H1 (cell line): Measurements from ENCODE around the gene TPP1. TPM values are rescaled to one million over a fixed set of nuclear protein-coding genes. Genes with fewer than 3 reads are reported as not detected.

Experiments
- CTCF ChIA-PET: fragments of 300-600 bp; sonication (Branson Sonifier 250); formaldehyde crosslinking; loops from one replicate; lab custom pipeline; 2021; ENCODE audit not compliant: partially characterized antibody; lab: Charles Lee
- POLR2A ChIA-PET: fragments of 300-600 bp; sonication (Branson Sonifier 250); formaldehyde crosslinking; loops from one replicate; lab custom pipeline; 2021; ENCODE audit warnings: inconsistent platforms; ENCODE audit not compliant: partially characterized antibody; lab: Charles Lee
- DNase-seq, 2 experiments: peaks; one replicate each; pipeline versions ENCODE4 v3.0.0 to v3.0.0-alpha.2; 2010 to 2022; ENCODE audit warnings: low spot score in 2 of 2, low read depth in 1 of 2, mixed read lengths in 1 of 2
- FAIRE-seq: peaks from 2 replicates; lab custom pipeline; 2011; peaks lifted over from hg19 to GRCh38; lab: Jason Lieb, UNC
- H2AFZ ChIP-seq: 2 replicates; pipeline ENCODE4 v1.8.1; 2012; ENCODE audit warnings: low read length, inconsistent platforms
- H2AK5ac ChIP-seq: 2 replicates; pipeline ENCODE4 v1.6.1; 2013; ENCODE audit warnings: low read depth, low read length
- H2BK120ac ChIP-seq: replicated peaks from 2 replicates; pipeline ENCODE3; 2013; ENCODE audit warnings: low read depth, low read length, inconsistent platforms
- H2BK12ac ChIP-seq: 2 replicates; pipeline ENCODE4 v1.6.1; 2013; ENCODE audit warnings: low read depth, low read length
- H2BK15ac ChIP-seq: 2 replicates; pipeline ENCODE4 v1.6.1; 2013; ENCODE audit warnings: low read length
- H2BK20ac ChIP-seq: 2 replicates; pipeline ENCODE4 v1.6.1; 2013; ENCODE audit warnings: low read length
- H2BK5ac ChIP-seq: 2 replicates; pipeline ENCODE4 v1.6.1; 2013; ENCODE audit warnings: low read depth, low read length
- H3K14ac ChIP-seq: 2 replicates; pipeline ENCODE4 v1.6.1; 2013; ENCODE audit warnings: inconsistent platforms; ENCODE audit not compliant: insufficient read length
- H3K18ac ChIP-seq: 2 replicates; pipeline ENCODE4 v1.6.1; 2013; ENCODE audit warnings: low read length; ENCODE audit errors: extremely low read depth
- H3K23ac ChIP-seq: 2 replicates; pipeline ENCODE4 v1.6.1; 2013; ENCODE audit warnings: inconsistent platforms; ENCODE audit not compliant: insufficient read length
- H3K23me2 ChIP-seq: 2 replicates; pipeline ENCODE4 v1.6.1; 2013; ENCODE audit warnings: low read depth, low read length
- H3K27ac ChIP-seq: 2 replicates; pipeline ENCODE4 v1.6.1; 2011; ENCODE audit warnings: low read depth, low read length, inconsistent platforms
- H3K27me3 ChIP-seq, 4 experiments: replicated peaks in 1 of 4; 1 replicate in 1 of 4; 2 replicates in 3 of 4; pipeline versions ENCODE4 v1.6.1 to v1.8.1; 2011 to 2013; ENCODE audit warnings: low read length in 3 of 4, mild to moderate bottlenecking in 3 of 4, inconsistent platforms in 2 of 4, mixed read lengths in 2 of 4, moderate library complexity in 1 of 4; ENCODE audit not compliant: control insufficient read depth in 3 of 4, insufficient read depth in 3 of 4; ENCODE audit errors: extremely low read depth in 1 of 4
- H3K36me3 ChIP-seq, 4 experiments: 2 replicates each; pipeline versions ENCODE4 v1.6.1 to v1.8.1; 2011 to 2013; ENCODE audit warnings: mild to moderate bottlenecking in 4 of 4, low read length in 3 of 4, moderate library complexity in 2 of 4, control low read depth in 1 of 4, inconsistent platforms in 1 of 4; ENCODE audit not compliant: insufficient read depth in 4 of 4, control insufficient read depth in 2 of 4
- H3K4ac ChIP-seq: replicated peaks from 2 replicates; pipeline ENCODE3; 2013; ENCODE audit warnings: low read length, low read depth, mixed read lengths, inconsistent platforms; ENCODE audit not compliant: insufficient read length
- H3K4me1 ChIP-seq, 4 experiments: replicated peaks in 1 of 4; 1 replicate in 1 of 4; 2 replicates in 3 of 4; pipeline versions ENCODE4 v1.6.1 to v1.8.1; 2011 to 2013; ENCODE audit warnings: low read length in 3 of 4, inconsistent platforms in 2 of 4, mixed read lengths in 1 of 4; ENCODE audit not compliant: insufficient read depth in 4 of 4, control insufficient read depth in 3 of 4
- H3K4me2 ChIP-seq, 2 experiments: 2 replicates each; pipeline versions ENCODE4 v1.6.1 to v1.8.1; 2011 to 2013; ENCODE audit warnings: low read depth in 2 of 2, low read length in 2 of 2, control low read depth in 1 of 2, inconsistent platforms in 1 of 2, mild to moderate bottlenecking in 1 of 2; ENCODE audit not compliant: insufficient read depth in 1 of 2
- H3K4me3 ChIP-seq, 4 experiments: fragments of 200-600, 300-600 bp in 1 of 4; sonication (generic), shearing (Covaris generic), sonication (Bioruptor Twin) in 1 of 4; 2 replicates each; pipeline versions ENCODE4 v1.5.1 to v1.8.1; 2011 to 2016; ENCODE audit warnings: low read length in 4 of 4, low read depth in 3 of 4, control low read depth in 2 of 4, inconsistent platforms in 2 of 4, mild to moderate bottlenecking in 2 of 4, mixed read lengths in 1 of 4, moderate library complexity in 1 of 4; ENCODE audit not compliant: insufficient read depth in 2 of 4; ENCODE audit errors: extremely low read depth in 1 of 4
- H3K56ac ChIP-seq: replicated peaks from 2 replicates; pipeline ENCODE3; 2013; ENCODE audit warnings: low read depth, mild to moderate bottlenecking, mixed read lengths, low read length, inconsistent platforms; ENCODE audit not compliant: insufficient read length
- H3K79me1 ChIP-seq: 2 replicates; pipeline ENCODE4 v1.6.1; 2013; ENCODE audit warnings: low read depth, low read length, control low read depth
- H3K79me2 ChIP-seq, 2 experiments: 2 replicates each; pipeline versions ENCODE4 v1.6.1 to v1.8.1; 2012 to 2013; ENCODE audit warnings: low read length in 2 of 2, mild to moderate bottlenecking in 2 of 2, inconsistent platforms in 1 of 2; ENCODE audit not compliant: insufficient read depth in 2 of 2, control insufficient read depth in 1 of 2
- H3K9ac ChIP-seq, 4 experiments: replicated peaks in 1 of 4; 1 replicate in 1 of 4; 2 replicates in 3 of 4; pipeline versions ENCODE4 v1.6.1 to v1.8.1; 2011 to 2013; ENCODE audit warnings: low read depth in 3 of 4, low read length in 3 of 4, control low read depth in 2 of 4, mild to moderate bottlenecking in 2 of 4, moderate library complexity in 2 of 4, inconsistent platforms in 1 of 4; ENCODE audit errors: extremely low read depth in 1 of 4
- H3K9me3 ChIP-seq, 2 experiments: 2 replicates each; pipeline versions ENCODE4 v1.6.1 to v1.8.1; 2012 to 2013; ENCODE audit warnings: mild to moderate bottlenecking in 2 of 2, moderate library complexity in 2 of 2, control low read depth in 1 of 2, inconsistent platforms in 1 of 2, low read depth in 1 of 2, low read length in 1 of 2, mixed read lengths in 1 of 2; ENCODE audit not compliant: insufficient read depth in 2 of 2
- H4K20me1 ChIP-seq, 2 experiments: replicated peaks in 1 of 2; 2 replicates each; pipeline versions ENCODE3 to v1.8.1; 2011 to 2013; ENCODE audit warnings: inconsistent platforms in 2 of 2, low read length in 2 of 2, mild to moderate bottlenecking in 1 of 2; ENCODE audit not compliant: insufficient read depth in 2 of 2, control insufficient read depth in 1 of 2
- H4K5ac ChIP-seq: 2 replicates; pipeline ENCODE4 v1.6.1; 2013; ENCODE audit warnings: low read length, low read depth, mixed read lengths, inconsistent platforms; ENCODE audit not compliant: insufficient read length
- H4K8ac ChIP-seq: 2 replicates; pipeline ENCODE4 v1.8.0; 2013; ENCODE audit warnings: mild to moderate bottlenecking, moderate library complexity, low read length, inconsistent platforms; ENCODE audit not compliant: insufficient read depth; ENCODE audit errors: extremely low read depth
- H4K91ac ChIP-seq: replicated peaks from 2 replicates; pipeline ENCODE3; 2013; ENCODE audit warnings: low read length, mixed read lengths, inconsistent platforms; ENCODE audit not compliant: insufficient read length
- ASH2L ChIP-seq: fragments of 200-600, 300-600 bp; sonication (generic); IDR thresholded peaks from one replicate; pipeline ENCODE4 v1.7.1; 2017; ENCODE audit warnings: low read length
- BRCA1 ChIP-seq: IDR thresholded peaks from 2 replicates; pipeline ENCODE4 v1.6.1; 2012; ENCODE audit warnings: low read depth, low read length, improper control_type of control experiment
- CBX8 ChIP-seq: fragments of 300-800, 300-1000 bp; sonication (generic); IDR thresholded peaks from 2 replicates; pipeline ENCODE4 v1.7.1; 2016; ENCODE audit warnings: low read depth, low read length, borderline replicate concordance
- CTBP2 ChIP-seq: IDR thresholded peaks from 2 replicates; pipeline ENCODE4 v1.7.0; 2011; ENCODE audit warnings: borderline replicate concordance, mild to moderate bottlenecking, moderate library complexity, mixed read lengths, low read length; ENCODE audit not compliant: insufficient read depth, insufficient read length
- PHF8 ChIP-seq: fragments of 200-600 bp; sonication (generic); conservative IDR thresholded peaks from 2 replicates; pipeline ENCODE4 v1.7.1; 2012; ENCODE audit warnings: low read depth, mild to moderate bottlenecking, inconsistent platforms, low read length, moderate library complexity
- POLR2AphosphoS5 ChIP-seq: IDR thresholded peaks from 2 replicates; pipeline ENCODE4 v1.6.1; 2011; ENCODE audit warnings: low read depth, low read length
- SIN3A ChIP-seq, 2 experiments: IDR thresholded peaks in 1 of 2; conservative IDR thresholded peaks in 1 of 2; 2 replicates each; pipeline ENCODE4 v1.6.1; 2011 to 2012; ENCODE audit warnings: low read length in 2 of 2, improper control_type of control experiment in 1 of 2, low read depth in 1 of 2, mild to moderate bottlenecking in 1 of 2
- YY1 ChIP-seq: IDR thresholded peaks from 2 replicates; pipeline ENCODE4 v1.6.1; 2011; ENCODE audit warnings: low read depth, mild to moderate bottlenecking, low read length
- ZNF274 ChIP-seq: IDR thresholded peaks from 2 replicates; pipeline ENCODE4 v1.7.0; 2012; ENCODE audit warnings: low read length, borderline replicate concordance; ENCODE audit errors: extremely low read depth
- WGBS, 2 experiments: shearing (Covaris generic) in 1 of 2; methylation state at CpG; one replicate each; pipeline versions ENCODE4 v1.1.6 to v1.1.7; 2013 to 2015; ENCODE audit warnings: low lambda C conversion rate in 2 of 2, mixed read lengths in 2 of 2, inconsistent platforms in 1 of 2, low coverage in 1 of 2, missing lambda C conversion rate in 1 of 2; ENCODE audit not compliant: insufficient replicate concordance in 2 of 2, insufficient coverage in 1 of 2, insufficient read length in 1 of 2; ENCODE audit errors: extremely low coverage in 1 of 2, missing lambda C conversion rate in 1 of 2; 5-methylcytosine and 5-hydroxymethylcytosine counted together
- polyA plus RNA-seq, 7 experiments: library from polyadenylated mRNA; depleted of rRNA in 3 of 7; stranded (reverse) in 5 of 7; unstranded in 2 of 7; fragments of >200 nt in 5 of 7; fragments of 200-250 nt in 2 of 7; gene quantifications; 1 replicate in 5 of 7; 2 replicates in 1 of 7; 4 replicates in 1 of 7; pipeline versions ENCODE4 v1.2.1 to v1.2.3, GENCODE V29; 2011 to 2013; ENCODE audit warnings: missing spikeins in 2 of 7, mixed read lengths in 2 of 7
- total RNA-seq: library from RNA; stranded (reverse); fragmentation: NEBNext Ultra II Directional; extraction: Animal tissue kit (Norgen Biotek cat#: 25700); gene quantifications from 2 replicates; pipeline ENCODE4 v1.2.1, GENCODE V29; 2021

TPP1 gene
- total and polyA plus RNA-seq, 2 of the 8 experiments (the other 6 are each of a cell fraction or from before 2014, with no cell fraction given), result 36.1 to 77.5 TPM

DNA sequence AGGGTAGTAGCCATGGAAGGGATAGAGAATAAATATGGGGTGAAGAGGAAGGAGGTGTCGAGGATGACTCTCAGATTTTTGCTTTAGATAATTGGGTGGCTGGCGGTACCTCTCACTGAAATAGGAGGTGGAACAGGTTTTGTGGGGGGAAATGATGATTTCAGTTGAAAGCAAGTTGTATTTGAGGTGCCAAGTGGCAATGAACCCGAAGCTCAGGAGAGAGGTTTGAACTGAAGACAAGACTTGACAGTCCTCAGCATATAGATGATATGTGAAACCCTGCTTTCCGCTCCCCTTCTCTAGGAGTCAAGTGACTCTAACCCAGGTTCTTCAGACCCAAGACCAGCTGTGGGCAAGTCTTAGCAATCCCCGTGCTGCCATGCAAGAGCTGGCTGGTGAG lies 49.5 kb downstream of the TPP1 start:
- H4K8ac ChIP-seq, result no peak overlapping the region
- no peak overlapping the region for H2BK12ac ChIP-seq
- H3K27ac ChIP-seq, result no peak overlapping the region
- TF ChIP-seq SIN3A (conservative IDR thresholded peaks at IDR 0.05 in 1 of 2, IDR thresholded peaks at IDR 0.05 in 1 of 2; ENCODE audit: low read depth in 1 of 2, low read length in 2 of 2) (no peak), CTBP2 (no peak), BRCA1 (no peak), CBX8 (no peak), YY1 (no peak), PHF8 (no peak), ASH2L (no peak), POLR2AphosphoS5 (no peak), ZNF274 (no peak)
- no peak overlapping the region for H3K14ac ChIP-seq
- H3K36me3 ChIP-seq, result no peaks in the 10 kb centered on the region
- H3K4me1 ChIP-seq, result peaks cover 0 to 4% (median 2%) of the 10 kb centered on the region in 4 experiments; a peak in 5 of 7 replicates
- H2AFZ ChIP-seq, result no peak overlapping the region
- H2AK5ac ChIP-seq, result no peak overlapping the region
- H3K27me3 ChIP-seq, result no peaks in the 10 kb centered on the region
- DNase-seq (no peak), FAIRE-seq (no peak)
- no peak overlapping the region for H2BK120ac ChIP-seq
- no peaks in the 10 kb centered on the region for H3K9me3 ChIP-seq
- no peak overlapping the region for H2BK20ac ChIP-seq
- H3K23me2 ChIP-seq, result no peaks in the 10 kb centered on the region; the same call in 1 of the 2 replicates
- no peaks in the 10 kb centered on the region for H3K79me2 ChIP-seq
- ChIA-PET CTCF (interaction anchor here (1.2 to 6.6 kb wide), 15 partner anchors 9 to 135 kb away, joined by 3 to 63 read pairs (median 10); partner anchors contain the start of genes ILK and RRP8), POLR2A (interaction anchor here (1.2 to 3.3 kb wide), 5 partner anchors 11 to 42 kb away, joined by 3 to 14 read pairs (median 4); partner anchors contain the start of genes ILK, RRP8 and TAF10)
- H3K9ac ChIP-seq, result no peak overlapping the region
- H4K20me1 ChIP-seq, result no peaks in the 10 kb centered on the region
- H4K5ac ChIP-seq, result no peak overlapping the region
- H4K91ac ChIP-seq, result no peak overlapping the region
- no peak overlapping the region for H3K4ac ChIP-seq
- H3K79me1 ChIP-seq, result no peaks in the 10 kb centered on the region
- H3K4me3 ChIP-seq, result no peak overlapping the region
- H3K56ac ChIP-seq, result no peak overlapping the region
- no peak overlapping the region for H3K18ac ChIP-seq
- H2BK5ac ChIP-seq, result no peak overlapping the region
- 90 to 100% methylated on average over 1 to 5 of the region's 5 CpGs for WGBS, 2 experiments
- H2BK15ac ChIP-seq, result no peak overlapping the region
- H3K23ac ChIP-seq, result no peak overlapping the region
- H3K4me2 ChIP-seq, result no peak overlapping the region
